Activated CD4-positive, CD25-positive, alpha-beta regulatory T cell treated with anti-CD3 and anti-CD28 coated beads, Interleukin-2, amount 50 U/mL, for 72 hours (primary cell): ENCODE data around the gene RECQL5.

Experiments
- DNase-seq: peaks from one replicate; pipeline ENCODE4 v3.0.0; 2021

RECQL5 gene

GRCh38 chr17:75666959-75667790, at the start of gene RECQL5, which contains the start of gene SAP30BP:
RECQL5 (minus strand) TSS chr17:75667154; CDS start chr17:75666557, 597 bp downstream.
SAP30BP (plus strand) TSS chr17:75667338; CDS start chr17:75667373, 35 bp downstream.
- DNase-seq = peak; percentile 98

GRCh38 chr17:75712446-75712845, 45.5 kb upstream of the RECQL5 start:
- no peak for DNase-seq

GRCh38 chr17:75707079-75707571, 40.2 kb upstream of the RECQL5 start:
- DNase-seq = no peak

- no peak for DNase-seq
These were observed 39.2 kb upstream of the RECQL5 start for GRCh38 chr17:75706042-75706728.

- DNase-seq = no peak
These were observed 38.3 kb upstream of the RECQL5 start for GRCh38 chr17:75704963-75705875.

GRCh38 chr17:75703591-75703990, 36.6 kb upstream of the RECQL5 start:
- DNase-seq = no peak

- no peak for DNase-seq
These were observed 36.2 kb upstream of the RECQL5 start for GRCh38 chr17:75703191-75703590.

GRCh38 chr17:75701288-75701687, 34.3 kb upstream of the RECQL5 start:
- DNase-seq = no peak

- no peak for DNase-seq
These were observed 31.7 kb upstream of the RECQL5 start for GRCh38 chr17:75698659-75699058.

GRCh38 chr17:75697651-75698291, 30.8 kb upstream of the RECQL5 start:
- DNase-seq = no peak

- DNase-seq = no peak
These were observed 28.9 kb upstream of the RECQL5 start for GRCh38 chr17:75695830-75696271.

GRCh38 chr17:75695141-75695829, 28.3 kb upstream of the RECQL5 start:
- no peak for DNase-seq

- DNase-seq = no peak
These were observed 27.6 kb upstream of the RECQL5 start for GRCh38 chr17:75694536-75694935.

- DNase-seq = no peak
These were observed 26.8 kb upstream of the RECQL5 start for GRCh38 chr17:75693500-75694481.

- no peak for DNase-seq
These were observed 26.0 kb upstream of the RECQL5 start for GRCh38 chr17:75692976-75693375.

- DNase-seq = no peak
These were observed 25.1 kb upstream of the RECQL5 start for GRCh38 chr17:75691801-75692626.

- DNase-seq = no peak
These were observed 24.4 kb upstream of the RECQL5 start for GRCh38 chr17:75691371-75691791.

- DNase-seq = no peak
These were observed 22.5 kb upstream of the RECQL5 start for GRCh38 chr17:75689441-75689873.

GRCh38 chr17:75688209-75688825, 21.4 kb upstream of the RECQL5 start:
- no peak for DNase-seq
